ENCODE results near the gene DNTTIP2.
"Not testable (repeated sequence)": the region's sequence is repeated elsewhere in the genome, so short reads cannot be mapped to it uniquely, and the experiment has no call there.

The DNTTIP2 gene

GRCh38 chr1:93877529-93877928, 1.5 kb downstream of the DNTTIP2 start:
- DNase-seq (ENCODE audit: low spot score): no peak

GRCh38 chr1:93876244-93876643, 2.8 kb downstream of the DNTTIP2 start:
- no peak for DNase-seq (ENCODE audit: low spot score)

GRCh38 chr1:93874025-93874651, 4.9 kb downstream of the DNTTIP2 start:
- no peak for DNase-seq (ENCODE audit: low spot score)

- DNase-seq (ENCODE audit: low spot score): no peak
Measured at GRCh38 chr1:93871366-93871765, 7.6 kb downstream of the DNTTIP2 start.

- DNase-seq (ENCODE audit: low spot score): no peak
Measured at GRCh38 chr1:93869653-93870052, 9.4 kb downstream of the DNTTIP2 start.

GRCh38 chr1:93868492-93868891, 10.5 kb downstream of the DNTTIP2 start:
- DNase-seq (ENCODE audit: low spot score): not testable (repeated sequence)

GRCh38 chr1:93865253-93865652, 13.8 kb downstream of the DNTTIP2 start:
- DNase-seq (ENCODE audit: low spot score): no peak

- DNase-seq (ENCODE audit: low spot score): no peak
Measured at GRCh38 chr1:93864175-93864574, 14.8 kb downstream of the DNTTIP2 start.

- not testable (repeated sequence) for DNase-seq (ENCODE audit: low spot score)
Measured at GRCh38 chr1:93857653-93858052, 21.4 kb downstream of the DNTTIP2 start.

GRCh38 chr1:93855983-93856382, 23.0 kb downstream of the DNTTIP2 start:
- DNase-seq (ENCODE audit: low spot score): not testable (repeated sequence)

- DNase-seq (ENCODE audit: low spot score): no peak
Measured at GRCh38 chr1:93853940-93854339, 25.1 kb downstream of the DNTTIP2 start.

GRCh38 chr1:93851878-93852277, 27.1 kb downstream of the DNTTIP2 start:
- no peak for DNase-seq (ENCODE audit: low spot score)

- no peak for DNase-seq (ENCODE audit: low spot score)
Measured at GRCh38 chr1:93851327-93851712, 27.7 kb downstream of the DNTTIP2 start.

- DNase-seq (ENCODE audit: low spot score): peak; percentile 50
Measured at GRCh38 chr1:93850687-93851326, 28.2 kb downstream of the DNTTIP2 start.

GRCh38 chr1:93848350-93848883, 30.6 kb downstream of the DNTTIP2 start:
- no peak for DNase-seq (ENCODE audit: low spot score)

- DNase-seq (ENCODE audit: low spot score): peak; percentile 80
Measured at GRCh38 chr1:93847811-93848288, 31.2 kb downstream of the DNTTIP2 start.

GRCh38 chr1:93846992-93847810, 31.8 kb downstream of the DNTTIP2 start:
- DNase-seq (ENCODE audit: low spot score): peak; percentile 95

- peak; percentile 90 for DNase-seq (ENCODE audit: low spot score)
Measured at GRCh38 chr1:93846206-93846991, 32.6 kb downstream of the DNTTIP2 start.

GRCh38 chr1:93845538-93846205, 33.3 kb downstream of the DNTTIP2 start:
- no peak for DNase-seq (ENCODE audit: low spot score)

- no peak for DNase-seq (ENCODE audit: low spot score)
Measured at GRCh38 chr1:93844262-93845045, 34.6 kb downstream of the DNTTIP2 start.

Measured in ecto neural progenitor cell (in vitro differentiated cells).